ENCODE measurements around the gene CSTF3.
A peak's percentile ranks its signal among the peaks of the same experiment; 100 is the strongest.

The CSTF3 gene

GRCh38 chr11:33040862-33041453 is 120.3 kb downstream of the CSTF3 start:
- no peak for DNase-seq (ENCODE audit: low spot score)

DNA sequence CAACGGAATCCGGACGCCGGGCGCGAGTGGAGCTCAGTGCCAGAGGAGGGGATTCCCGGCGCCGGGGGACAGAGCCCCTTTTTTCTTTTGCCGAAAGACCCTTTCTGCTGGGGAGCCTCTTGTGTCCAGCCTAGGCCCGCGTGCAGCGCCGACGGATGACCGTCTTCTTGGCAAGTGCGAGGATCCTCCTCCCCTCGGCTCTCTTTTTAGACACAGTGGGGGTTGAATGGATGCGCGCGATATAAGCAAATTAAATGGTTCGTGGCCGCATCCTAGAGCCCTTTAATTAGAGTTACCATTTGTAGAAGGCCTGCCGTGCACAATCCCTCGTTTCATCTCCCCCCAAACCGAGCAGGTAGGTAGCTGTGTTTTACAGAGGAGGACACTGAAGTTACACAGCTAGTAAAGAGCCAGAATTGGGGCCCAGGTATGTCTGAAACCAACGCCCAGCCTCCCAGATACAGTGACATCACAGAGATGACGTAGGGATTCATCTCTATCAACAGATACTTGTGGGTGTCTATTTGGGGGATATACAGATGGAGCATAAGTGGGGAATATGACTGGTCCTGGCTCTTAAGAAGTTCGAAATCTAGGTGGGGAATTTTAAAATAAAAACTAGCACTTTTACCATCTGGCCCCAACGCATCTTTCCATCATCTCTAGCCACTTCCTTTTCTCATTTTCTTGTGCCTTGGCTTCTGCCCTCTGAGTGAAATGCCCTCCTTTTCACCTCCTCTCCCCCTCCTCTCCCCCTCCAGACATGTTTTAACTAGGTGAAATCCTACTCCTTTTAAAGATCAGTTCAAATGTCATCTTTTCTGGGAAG is 121.0 kb downstream of the CSTF3 start:
- DNase-seq (ENCODE audit: low spot score), result no peak

DNA sequence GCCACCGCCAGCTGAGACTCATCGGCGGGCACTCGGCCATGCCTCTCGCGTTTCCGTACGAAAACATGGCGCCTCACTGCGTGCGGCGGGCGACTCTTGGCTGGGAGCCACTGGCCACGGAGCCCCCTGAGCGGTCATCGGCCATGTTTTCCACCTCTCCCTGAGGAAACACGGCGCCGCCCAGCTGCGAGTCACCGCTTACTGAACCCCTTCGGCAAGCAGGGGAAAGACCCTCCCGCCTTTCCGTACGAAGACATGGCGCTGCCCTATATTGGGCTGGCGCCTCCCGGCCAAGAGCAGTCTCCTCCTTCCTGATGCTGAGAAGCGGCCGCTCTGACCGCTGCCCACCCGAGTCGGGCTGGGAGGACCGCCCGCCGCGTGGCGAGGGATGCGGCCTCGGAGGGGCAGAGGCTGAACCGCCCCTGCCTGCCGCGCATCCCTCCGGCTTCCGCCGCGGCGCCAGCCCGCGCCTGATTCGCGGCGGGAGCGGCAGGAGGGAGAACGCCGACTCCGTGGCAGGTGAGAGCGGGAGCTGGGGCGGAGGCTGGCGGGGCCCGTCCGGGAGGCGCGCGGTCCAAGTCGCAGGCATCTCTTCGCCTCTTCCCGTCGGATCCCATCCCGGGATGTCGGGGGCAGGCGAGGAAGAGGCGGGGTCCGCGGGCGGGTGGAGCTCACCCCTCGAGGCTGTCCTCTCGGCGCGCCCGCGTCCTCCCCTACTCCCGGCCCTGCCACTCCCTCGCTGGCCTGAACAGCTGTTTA is 121.8 kb downstream of the CSTF3 start, which contains the start of gene TCP11L1:
TSS of gene TCP11L1 (plus strand) at position 299 of the 759 bp plus-strand sequence. CDS start 4,202 bp downstream, outside the sequence.
- DNase-seq (ENCODE audit: low spot score), result peak; percentile 94

DNA sequence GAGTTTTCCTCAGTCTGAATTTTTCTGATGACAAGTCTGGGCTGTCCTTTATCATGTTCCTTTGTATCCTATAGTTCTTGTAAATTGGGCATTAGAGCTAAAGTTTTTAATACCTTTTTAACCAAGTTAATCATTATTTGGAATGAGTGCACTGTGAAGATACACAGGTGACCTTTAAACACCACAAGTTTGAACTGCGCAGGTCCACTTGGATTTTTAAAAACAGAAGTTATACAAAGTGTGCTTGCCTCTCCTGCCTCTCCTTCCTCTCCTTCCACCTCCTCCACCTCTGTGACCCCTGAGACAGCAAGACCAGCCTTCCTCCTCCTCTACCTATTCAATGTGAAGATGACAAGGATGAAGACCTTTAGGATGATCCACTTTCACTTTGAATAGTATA is 126.3 kb downstream of the CSTF3 start:
- no peak for DNase-seq (ENCODE audit: low spot score)
